Measurements from ENCODE around the gene WWOX. TPM values are rescaled to one million over a fixed set of nuclear protein-coding genes. Genes with fewer than 3 reads are reported as not detected.

WWOX gene
- total and polyA plus RNA-seq, 2 of the 8 experiments (the other 6 are each of a cell fraction or from before 2014, with no cell fraction given): 5.4 to 16.7 TPM

DNA sequence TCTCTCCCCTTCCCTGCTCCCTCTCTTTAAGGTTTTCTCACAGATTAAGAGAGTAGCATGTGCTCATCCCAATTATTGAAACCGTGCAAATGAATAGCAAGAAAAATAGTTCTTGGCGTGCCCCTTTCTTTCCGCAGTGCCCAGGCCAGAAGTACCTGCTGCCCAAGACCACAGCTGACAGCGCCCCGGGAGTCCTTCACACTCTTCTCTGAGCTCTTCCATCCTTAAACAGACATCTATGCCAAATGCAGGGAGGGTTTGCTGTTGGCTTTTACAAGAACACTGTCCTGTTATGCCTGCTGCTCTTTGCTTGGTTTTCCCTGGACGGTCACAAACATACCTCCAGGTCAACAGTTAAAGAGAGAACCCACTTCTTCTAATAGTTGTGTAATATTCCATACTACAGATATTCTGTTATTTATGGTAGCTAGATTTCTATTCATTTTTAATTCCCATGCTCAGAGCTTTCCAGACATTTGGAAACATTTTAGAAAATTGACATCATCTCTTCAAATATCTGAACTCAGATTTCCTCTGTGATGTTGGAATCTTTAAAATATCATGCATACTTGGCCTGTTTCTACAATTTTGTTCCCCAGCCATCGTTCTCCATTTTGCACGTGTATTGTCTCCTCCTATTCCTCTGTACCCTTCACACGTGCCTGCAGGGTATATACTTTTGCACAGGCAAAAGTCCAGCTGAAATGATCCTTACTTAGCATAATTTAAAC is 416.7 kb downstream of the WWOX start (continued):
- TF ChIP-seq SIN3A (conservative IDR thresholded peaks at IDR 0.05 in 1 of 2, IDR thresholded peaks at IDR 0.05 in 1 of 2; ENCODE audit: low read depth in 1 of 2, low read length in 2 of 2) (no peak), SRF (IDR thresholded peaks at IDR 0.05; ENCODE audit: low read depth, low read length) (no peak), KDM4A (IDR thresholded peaks at IDR 0.05; ENCODE audit: low read depth, low read length, severe bottlenecking) (no peak), HDAC6 (IDR thresholded peaks at IDR 0.05; ENCODE audit: low read depth, low read length) (no peak), BRCA1 (IDR thresholded peaks at IDR 0.05; ENCODE audit: low read depth, low read length) (no peak), PHF8 (conservative IDR thresholded peaks at IDR 0.05; ENCODE audit: low read depth, low read length) (no peak)

Measured in H1 (cell line).